Smooth muscle cell (in vitro differentiated cells): ENCODE data around the gene PAXX. TPM values are rescaled to one million over a fixed set of nuclear protein-coding genes. Genes with fewer than 3 reads are reported as not detected.
"Not testable (repeated sequence)": the region's sequence is repeated elsewhere in the genome, so short reads cannot be mapped to it uniquely, and the experiment has no call there.

Experiments used
- DNase-seq: peaks from one replicate; lab custom pipeline; 2025; ENCODE audit not compliant: unreplicated experiment; lab: John Stamatoyannopoulos, UW
- H2AFZ ChIP-seq: fragments of 200-600 bp; sonication (generic); 2 replicates; pipeline ENCODE4 v1.6.0; 2016; ENCODE audit warnings: antibody characterized with exemption, low read depth, mild to moderate bottlenecking
- H3F3A ChIP-seq: fragments of 200-600 bp; sonication (generic); 2 replicates; pipeline ENCODE4 v1.6.0; 2017; ENCODE audit warnings: antibody characterized with exemption, low read depth
- H3K27ac ChIP-seq: fragments of 200-600 bp; sonication (generic); 2 replicates; pipeline ENCODE4 v1.5.1; 2016; ENCODE audit warnings: low read depth, mild to moderate bottlenecking
- H3K27me3 ChIP-seq: fragments of 200-600 bp; sonication (generic); 2 replicates; pipeline ENCODE4 v1.6.1; 2016; ENCODE audit warnings: low read depth, mild to moderate bottlenecking
- H3K36me3 ChIP-seq: fragments of 200-600 bp; sonication (generic); 2 replicates; pipeline ENCODE4 v1.5.1; 2016; ENCODE audit warnings: low read depth
- H3K4me1 ChIP-seq: fragments of 200-600 bp; sonication (generic); 2 replicates; pipeline ENCODE4 v1.5.1; 2016; ENCODE audit warnings: low read depth
- H3K4me2 ChIP-seq: fragments of 200-600 bp; sonication (generic); 2 replicates; pipeline ENCODE4 v1.6.0; 2016; ENCODE audit warnings: mild to moderate bottlenecking
- H3K4me3 ChIP-seq: fragments of 200-600 bp; sonication (generic); 2 replicates; pipeline ENCODE4 v1.5.1; 2016; ENCODE audit warnings: mild to moderate bottlenecking
- H3K79me2 ChIP-seq: fragments of 200-600 bp; sonication (generic); 2 replicates; pipeline ENCODE4 v1.6.0; 2016; ENCODE audit warnings: low read depth, mild to moderate bottlenecking
- H3K9ac ChIP-seq: fragments of 200-600 bp; sonication (generic); 2 replicates; pipeline ENCODE4 v1.6.0; 2016; ENCODE audit warnings: low read depth
- H3K9me3 ChIP-seq: fragments of 200-600 bp; sonication (generic); replicated peaks from 2 replicates; pipeline ENCODE4 v1.5.1; 2016; ENCODE audit warnings: low read depth
- H4K20me1 ChIP-seq: fragments of 200-600 bp; sonication (generic); 2 replicates; pipeline ENCODE4 v1.6.0; 2016; ENCODE audit warnings: low read depth
- CTCF ChIP-seq: fragments of 200-600 bp; sonication (generic); IDR thresholded peaks from 2 replicates; pipeline ENCODE4 v1.5.1; 2017; ENCODE audit warnings: borderline replicate concordance, mild to moderate bottlenecking, antibody characterized with exemption; ENCODE audit not compliant: insufficient read depth, poor library complexity, severe bottlenecking
- WGBS: methylation state at CpG from one replicate; pipeline ENCODE4 v1.1.7; 2016; ENCODE audit warnings: low lambda C conversion rate; 5-methylcytosine and 5-hydroxymethylcytosine counted together
- polyA plus RNA-seq: library from polyadenylated mRNA; unstranded; fragments of >200 nt; fragmentation: Nextera tagmentation; extraction: Ambion mirVana; gene quantifications from 2 replicates; pipeline ENCODE4 v1.2.1, GENCODE V29; 2016
- total RNA-seq: library from RNA; depleted of rRNA; stranded (reverse); fragments of >200 nt; gene quantifications from 2 replicates; pipeline ENCODE4 v1.2.3, GENCODE V29; 2014

The PAXX gene
- total and polyA plus RNA-seq, 2 experiments from 2014 or later: 27.4 to 62.0 TPM

GRCh38 chr9:137032858-137033257, 40.6 kb downstream of the PAXX start:
- no peak overlapping the region for H2AFZ ChIP-seq
- no peaks in the 10 kb centered on the region for H3K79me2 ChIP-seq
- no peaks in the 10 kb centered on the region for H3K36me3 ChIP-seq
- no peak overlapping the region for H3K4me2 ChIP-seq
- no peaks in the 10 kb centered on the region for H3K9me3 ChIP-seq
- 93% methylated on average over 10 of the region's 10 CpGs for WGBS
- H3F3A ChIP-seq: no peaks in the 10 kb centered on the region
- no peak overlapping the region for H3K9ac ChIP-seq
- H4K20me1 ChIP-seq: no peaks in the 10 kb centered on the region
- no peaks in the 10 kb centered on the region for H3K27me3 ChIP-seq
- H3K27ac ChIP-seq: no peak overlapping the region
- DNase-seq: no peak
- H3K4me1 ChIP-seq: peaks cover 9% of the 10 kb centered on the region
- H3K4me3 ChIP-seq: no peak overlapping the region
- no peak for TF ChIP-seq CTCF

- not testable (repeated sequence) for H2AFZ ChIP-seq, H3K4me2 ChIP-seq, H3K79me2 ChIP-seq, H3K9ac ChIP-seq, H3F3A ChIP-seq, DNase-seq, H3K36me3 ChIP-seq, H3K9me3 ChIP-seq, H3K4me3 ChIP-seq, H3K4me1 ChIP-seq, H4K20me1 ChIP-seq, H3K27me3 ChIP-seq, H3K27ac ChIP-seq
- 92% methylated on average over 5 of the region's 5 CpGs for WGBS
Observed at GRCh38 chr9:137033481-137033880, 41.3 kb downstream of the PAXX start.

GRCh38 chr9:137034039-137034708, 42.0 kb downstream of the PAXX start:
- TF ChIP-seq CTCF: no peak
- H3K27me3 ChIP-seq: no peaks in the 10 kb centered on the region
- no peaks in the 10 kb centered on the region for H4K20me1 ChIP-seq
- no peak for DNase-seq
- peaks cover 1% of the 10 kb centered on the region for H3K4me1 ChIP-seq
- no peaks in the 10 kb centered on the region for H3F3A ChIP-seq
- H3K9ac ChIP-seq: no peak overlapping the region
- no peaks in the 10 kb centered on the region for H3K79me2 ChIP-seq
- no peaks in the 10 kb centered on the region for H3K36me3 ChIP-seq
- no peak overlapping the region for H3K27ac ChIP-seq
- H3K4me2 ChIP-seq: no peak overlapping the region
- WGBS: 90% methylated on average over 12 of the region's 15 CpGs
- no peak overlapping the region for H3K4me3 ChIP-seq
- H2AFZ ChIP-seq: no peak overlapping the region
- no peaks in the 10 kb centered on the region for H3K9me3 ChIP-seq

GRCh38 chr9:137034709-137035506, 42.7 kb downstream of the PAXX start:
- H2AFZ ChIP-seq: no peak overlapping the region
- peak; percentile 77 for TF ChIP-seq CTCF
- no peaks in the 10 kb centered on the region for H3K4me1 ChIP-seq
- H3K9ac ChIP-seq: no peak overlapping the region
- 49% methylated on average over 24 of the region's 24 CpGs for WGBS
- no peaks in the 10 kb centered on the region for H3K27me3 ChIP-seq
- H3K36me3 ChIP-seq: no peaks in the 10 kb centered on the region
- no peak overlapping the region for H3K4me3 ChIP-seq
- no peak overlapping the region for H3K4me2 ChIP-seq
- no peaks in the 10 kb centered on the region for H3K9me3 ChIP-seq
- H3F3A ChIP-seq: no peaks in the 10 kb centered on the region
- H3K79me2 ChIP-seq: no peaks in the 10 kb centered on the region
- no peaks in the 10 kb centered on the region for H4K20me1 ChIP-seq
- no peak overlapping the region for H3K27ac ChIP-seq
- DNase-seq: peak; percentile 32
